ENCODE data around the gene TLE3.

DNA sequence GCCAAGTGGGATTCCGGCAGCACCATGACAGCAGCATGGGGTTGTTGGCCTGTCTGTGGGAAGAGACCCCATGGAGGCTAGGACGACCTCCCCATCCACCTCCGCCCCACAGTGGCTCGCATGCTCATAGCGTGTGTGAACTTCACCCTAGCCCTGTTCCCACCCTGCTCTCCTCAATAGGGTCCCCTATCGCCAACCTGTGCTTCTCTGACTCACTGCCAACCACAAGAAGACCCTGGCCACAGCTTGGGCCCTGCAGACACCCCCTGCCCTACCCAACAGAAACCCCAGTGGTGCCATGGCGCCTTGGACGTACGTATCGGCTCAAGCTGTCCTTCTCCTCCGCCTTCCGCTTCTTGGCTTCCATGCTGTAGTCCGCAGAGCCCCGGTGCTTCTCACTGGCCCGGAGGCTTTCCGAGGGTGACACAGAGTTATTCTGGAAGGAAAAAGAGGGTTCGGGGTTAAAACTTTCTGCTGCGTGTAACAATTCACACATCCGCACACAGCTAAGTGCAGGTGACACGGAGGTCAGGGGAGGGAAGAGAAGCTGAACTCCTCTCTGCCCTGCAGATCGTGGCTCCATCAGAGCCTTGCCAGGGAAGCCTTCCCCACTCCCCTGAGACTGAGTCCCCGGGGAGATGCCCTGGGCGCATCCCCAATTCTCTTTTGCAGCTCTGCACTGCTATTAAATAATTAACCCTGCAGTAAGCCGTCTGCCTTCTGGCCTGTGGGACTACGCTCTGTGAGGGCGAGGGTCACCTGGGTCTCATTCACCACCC is 37.3 kb downstream of the TLE3 start:
- no peak for TF ChIP-seq POLR2A (IDR thresholded peaks at IDR 0.05)
- TF ChIP-seq, protein P1, sequence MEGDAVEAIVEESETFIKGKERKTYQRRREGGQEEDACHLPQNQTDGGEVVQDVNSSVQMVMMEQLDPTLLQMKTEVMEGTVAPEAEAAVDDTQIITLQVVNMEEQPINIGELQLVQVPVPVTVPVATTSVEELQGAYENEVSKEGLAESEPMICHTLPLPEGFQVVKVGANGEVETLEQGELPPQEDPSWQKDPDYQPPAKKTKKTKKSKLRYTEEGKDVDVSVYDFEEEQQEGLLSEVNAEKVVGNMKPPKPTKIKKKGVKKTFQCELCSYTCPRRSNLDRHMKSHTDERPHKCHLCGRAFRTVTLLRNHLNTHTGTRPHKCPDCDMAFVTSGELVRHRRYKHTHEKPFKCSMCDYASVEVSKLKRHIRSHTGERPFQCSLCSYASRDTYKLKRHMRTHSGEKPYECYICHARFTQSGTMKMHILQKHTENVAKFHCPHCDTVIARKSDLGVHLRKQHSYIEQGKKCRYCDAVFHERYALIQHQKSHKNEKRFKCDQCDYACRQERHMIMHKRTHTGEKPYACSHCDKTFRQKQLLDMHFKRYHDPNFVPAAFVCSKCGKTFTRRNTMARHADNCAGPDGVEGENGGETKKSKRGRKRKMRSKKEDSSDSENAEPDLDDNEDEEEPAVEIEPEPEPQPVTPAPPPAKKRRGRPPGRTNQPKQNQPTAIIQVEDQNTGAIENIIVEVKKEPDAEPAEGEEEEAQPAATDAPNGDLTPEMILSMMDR (IDR thresholded peaks at IDR 0.05) = no peak
